Peyer's patch (tissue), 4 donors: ENCODE data around the gene CSTF3.

Source experiments
- POLR2A ChIP-seq, 2 donors: fragments of 450-650 bp; IDR thresholded peaks; one replicate each; pipeline ENCODE4 v1.5.1; 2017; ENCODE audit warnings: antibody characterized with exemption in 2 of 2, mild to moderate bottlenecking in 2 of 2, moderate library complexity in 2 of 2
- TF ChIP-seq, protein P1 (sequence below), 6 experiments: fragments of 450-650 bp in 4 of 6; fragments of 200-600 bp in 2 of 6; sonication (generic) in 1 of 6; IDR thresholded peaks; one replicate each; pipeline ENCODE4 v1.5.1; 2017 to 2019; ENCODE audit warnings: antibody characterized with exemption in 6 of 6, mild to moderate bottlenecking in 3 of 6, moderate library complexity in 1 of 6

DNA sequence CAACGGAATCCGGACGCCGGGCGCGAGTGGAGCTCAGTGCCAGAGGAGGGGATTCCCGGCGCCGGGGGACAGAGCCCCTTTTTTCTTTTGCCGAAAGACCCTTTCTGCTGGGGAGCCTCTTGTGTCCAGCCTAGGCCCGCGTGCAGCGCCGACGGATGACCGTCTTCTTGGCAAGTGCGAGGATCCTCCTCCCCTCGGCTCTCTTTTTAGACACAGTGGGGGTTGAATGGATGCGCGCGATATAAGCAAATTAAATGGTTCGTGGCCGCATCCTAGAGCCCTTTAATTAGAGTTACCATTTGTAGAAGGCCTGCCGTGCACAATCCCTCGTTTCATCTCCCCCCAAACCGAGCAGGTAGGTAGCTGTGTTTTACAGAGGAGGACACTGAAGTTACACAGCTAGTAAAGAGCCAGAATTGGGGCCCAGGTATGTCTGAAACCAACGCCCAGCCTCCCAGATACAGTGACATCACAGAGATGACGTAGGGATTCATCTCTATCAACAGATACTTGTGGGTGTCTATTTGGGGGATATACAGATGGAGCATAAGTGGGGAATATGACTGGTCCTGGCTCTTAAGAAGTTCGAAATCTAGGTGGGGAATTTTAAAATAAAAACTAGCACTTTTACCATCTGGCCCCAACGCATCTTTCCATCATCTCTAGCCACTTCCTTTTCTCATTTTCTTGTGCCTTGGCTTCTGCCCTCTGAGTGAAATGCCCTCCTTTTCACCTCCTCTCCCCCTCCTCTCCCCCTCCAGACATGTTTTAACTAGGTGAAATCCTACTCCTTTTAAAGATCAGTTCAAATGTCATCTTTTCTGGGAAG lies 121.0 kb downstream of the CSTF3 start:
- TF ChIP-seq, protein P1, sequence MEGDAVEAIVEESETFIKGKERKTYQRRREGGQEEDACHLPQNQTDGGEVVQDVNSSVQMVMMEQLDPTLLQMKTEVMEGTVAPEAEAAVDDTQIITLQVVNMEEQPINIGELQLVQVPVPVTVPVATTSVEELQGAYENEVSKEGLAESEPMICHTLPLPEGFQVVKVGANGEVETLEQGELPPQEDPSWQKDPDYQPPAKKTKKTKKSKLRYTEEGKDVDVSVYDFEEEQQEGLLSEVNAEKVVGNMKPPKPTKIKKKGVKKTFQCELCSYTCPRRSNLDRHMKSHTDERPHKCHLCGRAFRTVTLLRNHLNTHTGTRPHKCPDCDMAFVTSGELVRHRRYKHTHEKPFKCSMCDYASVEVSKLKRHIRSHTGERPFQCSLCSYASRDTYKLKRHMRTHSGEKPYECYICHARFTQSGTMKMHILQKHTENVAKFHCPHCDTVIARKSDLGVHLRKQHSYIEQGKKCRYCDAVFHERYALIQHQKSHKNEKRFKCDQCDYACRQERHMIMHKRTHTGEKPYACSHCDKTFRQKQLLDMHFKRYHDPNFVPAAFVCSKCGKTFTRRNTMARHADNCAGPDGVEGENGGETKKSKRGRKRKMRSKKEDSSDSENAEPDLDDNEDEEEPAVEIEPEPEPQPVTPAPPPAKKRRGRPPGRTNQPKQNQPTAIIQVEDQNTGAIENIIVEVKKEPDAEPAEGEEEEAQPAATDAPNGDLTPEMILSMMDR (IDR thresholded peaks at IDR 0.05): peak in 1 of 6 experiments; percentile 1
- no peak for TF ChIP-seq POLR2A (IDR thresholded peaks at IDR 0.05)
